ENCODE measurements around the gene FOXS1.

The FOXS1 gene

GRCh38 chr20:31797364-31797763 lies 48.0 kb downstream of the FOXS1 start:
- no peak overlapping the region for H3K27ac ChIP-seq (replicated peaks)
- no peaks in the 10 kb centered on the region for H3K27me3 ChIP-seq (ENCODE audit: insufficient read depth, poor library complexity, severe bottlenecking)
- TF ChIP-seq POLR2AphosphoS5 (IDR thresholded peaks at IDR 0.05; ENCODE audit: low read depth) (no peak), REST (IDR thresholded peaks at IDR 0.05; ENCODE audit: insufficient replicate concordance, low read depth) (no peak), GABPA (IDR thresholded peaks at IDR 0.05; ENCODE audit: low read depth) (no peak), SPI1 (IDR thresholded peaks at IDR 0.05; ENCODE audit: borderline replicate concordance, low read depth) (no peak)
- TF ChIP-seq, protein P1, sequence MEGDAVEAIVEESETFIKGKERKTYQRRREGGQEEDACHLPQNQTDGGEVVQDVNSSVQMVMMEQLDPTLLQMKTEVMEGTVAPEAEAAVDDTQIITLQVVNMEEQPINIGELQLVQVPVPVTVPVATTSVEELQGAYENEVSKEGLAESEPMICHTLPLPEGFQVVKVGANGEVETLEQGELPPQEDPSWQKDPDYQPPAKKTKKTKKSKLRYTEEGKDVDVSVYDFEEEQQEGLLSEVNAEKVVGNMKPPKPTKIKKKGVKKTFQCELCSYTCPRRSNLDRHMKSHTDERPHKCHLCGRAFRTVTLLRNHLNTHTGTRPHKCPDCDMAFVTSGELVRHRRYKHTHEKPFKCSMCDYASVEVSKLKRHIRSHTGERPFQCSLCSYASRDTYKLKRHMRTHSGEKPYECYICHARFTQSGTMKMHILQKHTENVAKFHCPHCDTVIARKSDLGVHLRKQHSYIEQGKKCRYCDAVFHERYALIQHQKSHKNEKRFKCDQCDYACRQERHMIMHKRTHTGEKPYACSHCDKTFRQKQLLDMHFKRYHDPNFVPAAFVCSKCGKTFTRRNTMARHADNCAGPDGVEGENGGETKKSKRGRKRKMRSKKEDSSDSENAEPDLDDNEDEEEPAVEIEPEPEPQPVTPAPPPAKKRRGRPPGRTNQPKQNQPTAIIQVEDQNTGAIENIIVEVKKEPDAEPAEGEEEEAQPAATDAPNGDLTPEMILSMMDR (IDR thresholded peaks at IDR 0.05; ENCODE audit: insufficient read depth, low read length): no peak
- DNase-seq (ENCODE audit: low read depth in 1 of 2, low spot score in 1 of 2): no peak
- no peak overlapping the region for H3K4me3 ChIP-seq (replicated peaks; ENCODE audit: insufficient read depth, low read length)
